ENCODE data around the gene ATP2B2.

ATP2B2 gene

DNA sequence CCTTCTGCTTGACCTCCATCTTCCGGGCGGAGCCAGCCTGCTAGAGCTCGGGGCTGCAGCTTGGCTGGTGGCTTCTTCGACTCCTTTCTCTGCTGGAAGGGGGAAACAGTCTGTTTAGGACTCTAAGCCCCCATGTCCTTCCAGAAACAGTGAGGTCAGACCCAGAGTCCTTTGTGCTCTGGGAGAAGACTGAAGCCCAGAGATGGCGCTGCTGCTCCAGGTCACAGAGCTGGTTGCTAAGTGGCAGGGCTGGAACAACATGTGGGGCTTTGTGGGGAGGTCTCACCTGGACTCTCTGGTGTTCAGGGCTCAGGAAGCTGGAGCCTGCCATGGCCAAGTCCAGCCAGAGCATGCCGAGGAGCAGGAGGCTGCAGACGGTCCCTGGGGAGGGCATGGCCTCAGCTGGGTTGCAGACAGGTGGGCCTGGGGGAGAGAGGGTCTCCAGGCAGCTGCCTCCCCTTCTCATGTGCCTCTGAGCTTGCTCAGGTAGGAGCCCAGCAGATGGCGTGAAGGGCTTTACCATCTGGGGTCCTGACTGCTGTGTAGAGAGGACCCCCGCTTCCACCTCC is 215.5 kb downstream of the ATP2B2 start:
- DNase-seq = no peak

DNA sequence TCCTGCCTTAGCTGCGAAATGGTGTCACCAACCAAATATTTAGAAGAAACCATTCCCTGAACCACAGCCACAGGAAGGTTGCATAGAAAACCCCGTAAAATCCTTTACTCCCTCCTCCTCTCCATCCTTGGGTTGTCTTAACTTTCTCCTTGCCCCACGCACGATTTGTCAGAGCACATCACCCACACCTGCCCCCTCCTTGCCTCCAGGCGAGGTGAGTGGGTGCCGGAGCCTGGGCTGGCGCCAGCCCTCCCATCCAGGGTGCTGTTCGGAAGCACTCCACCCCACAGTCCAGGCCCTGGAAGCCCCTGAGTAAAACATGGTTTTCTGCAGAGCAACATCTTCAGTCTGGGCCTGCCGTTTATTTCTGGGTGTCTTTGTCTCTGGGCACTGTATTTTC is 216.3 kb downstream of the ATP2B2 start:
- no peak for DNase-seq

DNA sequence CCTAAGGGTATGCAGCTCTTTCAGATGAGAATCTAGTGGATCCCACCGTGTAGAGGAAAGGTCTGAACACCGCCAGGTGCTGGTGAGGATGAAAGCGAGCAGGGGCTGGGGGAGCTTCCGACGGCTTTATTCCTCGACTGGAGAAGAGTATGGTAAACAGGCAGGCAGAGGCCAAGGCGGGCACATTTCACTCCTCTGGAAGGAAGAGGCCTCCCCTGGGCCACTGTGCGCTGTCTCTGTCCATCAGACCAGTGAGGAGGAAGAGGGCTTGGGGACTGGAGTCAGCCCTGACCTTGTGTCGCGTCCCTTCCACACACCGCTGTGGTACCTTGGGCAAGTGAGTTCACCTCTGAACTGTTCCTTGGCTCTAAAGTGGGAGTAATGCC is 216.8 kb downstream of the ATP2B2 start:
- DNase-seq = no peak

DNA sequence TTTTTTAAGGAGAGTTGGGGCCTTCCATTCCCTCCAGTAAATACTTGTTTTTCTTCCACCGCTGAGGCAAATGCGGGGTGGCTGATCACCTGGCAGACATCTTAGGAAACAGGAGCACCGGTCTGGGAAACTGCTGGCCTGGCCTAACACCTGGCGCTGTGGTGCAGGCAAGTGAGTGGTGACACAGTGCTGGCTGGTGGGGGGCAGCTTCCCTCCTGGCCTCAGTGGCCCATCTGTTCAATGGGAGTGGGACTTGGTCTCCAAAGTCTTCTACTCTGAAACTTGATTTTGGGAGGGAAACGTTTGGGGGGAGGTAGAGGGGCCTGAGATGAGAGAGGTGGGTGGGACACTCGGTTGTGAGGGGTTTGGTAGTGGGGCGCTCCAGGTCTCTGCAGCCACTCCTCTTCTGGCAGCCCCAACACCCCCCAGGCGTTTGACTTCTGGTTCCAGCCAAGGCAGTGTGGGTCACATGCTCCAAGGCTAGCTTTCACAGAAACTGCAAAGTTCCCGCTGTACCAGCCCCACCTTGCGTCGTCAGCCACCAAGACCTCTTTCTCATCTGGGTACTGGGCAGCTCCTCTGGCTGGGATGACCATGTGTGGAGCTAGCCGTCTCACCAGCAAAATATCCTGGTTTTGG is 217.3 kb downstream of the ATP2B2 start:
- DNase-seq = no peak

DNA sequence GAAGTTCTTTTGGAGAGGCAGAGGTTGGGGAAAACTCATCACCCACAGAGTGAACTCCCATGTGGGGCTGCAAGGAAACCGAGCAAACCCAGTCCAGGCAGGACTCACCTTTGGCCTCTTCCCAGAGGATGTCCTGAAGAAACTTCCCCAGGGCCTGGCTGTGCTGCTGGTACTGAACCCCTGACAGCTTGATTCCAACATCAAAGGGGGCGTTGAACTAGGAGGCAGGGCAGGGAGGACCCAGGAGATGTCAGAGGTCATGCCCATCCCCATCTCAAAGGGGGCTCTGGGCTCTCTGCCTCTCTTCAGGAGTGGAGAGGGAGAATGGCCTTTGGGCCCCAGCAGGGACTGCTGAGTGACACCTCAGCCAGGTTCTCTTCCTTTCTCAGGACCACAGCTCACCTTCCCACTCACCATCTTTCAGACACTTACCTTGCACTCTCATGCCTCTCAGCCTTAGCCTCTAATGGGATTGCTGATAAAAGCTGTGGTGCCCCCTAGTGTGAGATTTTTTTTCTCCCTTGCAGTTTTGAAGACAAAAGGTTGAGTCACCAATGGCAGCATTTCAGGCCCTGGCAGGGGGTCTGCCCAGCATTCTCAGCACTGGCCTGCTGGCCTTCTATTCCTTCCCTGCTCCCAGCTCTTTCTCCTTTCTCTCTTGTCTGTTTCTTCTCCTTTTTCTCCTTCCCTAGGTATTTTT is 218.6 kb downstream of the ATP2B2 start:
- peak; percentile 88 for DNase-seq

DNA sequence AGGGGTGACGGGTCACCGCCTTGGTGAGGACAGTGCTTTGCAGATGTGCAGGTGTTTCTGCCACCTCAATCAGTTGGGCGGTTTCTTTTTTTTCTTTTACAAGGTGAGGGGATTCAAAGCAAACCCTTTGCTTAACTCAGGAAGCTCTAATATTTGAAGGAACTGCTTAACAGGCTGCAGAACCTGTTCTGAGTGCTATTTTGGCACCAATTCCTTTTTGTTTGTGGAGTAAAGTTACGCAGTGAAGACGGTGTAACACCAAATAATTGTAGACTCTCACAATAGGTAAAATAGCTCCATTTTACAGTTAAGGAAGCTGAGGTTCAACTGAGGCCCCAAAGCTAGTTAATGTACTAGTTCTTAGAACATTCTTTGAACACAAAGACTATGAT is 219.3 kb downstream of the ATP2B2 start:
- no peak for DNase-seq

DNA sequence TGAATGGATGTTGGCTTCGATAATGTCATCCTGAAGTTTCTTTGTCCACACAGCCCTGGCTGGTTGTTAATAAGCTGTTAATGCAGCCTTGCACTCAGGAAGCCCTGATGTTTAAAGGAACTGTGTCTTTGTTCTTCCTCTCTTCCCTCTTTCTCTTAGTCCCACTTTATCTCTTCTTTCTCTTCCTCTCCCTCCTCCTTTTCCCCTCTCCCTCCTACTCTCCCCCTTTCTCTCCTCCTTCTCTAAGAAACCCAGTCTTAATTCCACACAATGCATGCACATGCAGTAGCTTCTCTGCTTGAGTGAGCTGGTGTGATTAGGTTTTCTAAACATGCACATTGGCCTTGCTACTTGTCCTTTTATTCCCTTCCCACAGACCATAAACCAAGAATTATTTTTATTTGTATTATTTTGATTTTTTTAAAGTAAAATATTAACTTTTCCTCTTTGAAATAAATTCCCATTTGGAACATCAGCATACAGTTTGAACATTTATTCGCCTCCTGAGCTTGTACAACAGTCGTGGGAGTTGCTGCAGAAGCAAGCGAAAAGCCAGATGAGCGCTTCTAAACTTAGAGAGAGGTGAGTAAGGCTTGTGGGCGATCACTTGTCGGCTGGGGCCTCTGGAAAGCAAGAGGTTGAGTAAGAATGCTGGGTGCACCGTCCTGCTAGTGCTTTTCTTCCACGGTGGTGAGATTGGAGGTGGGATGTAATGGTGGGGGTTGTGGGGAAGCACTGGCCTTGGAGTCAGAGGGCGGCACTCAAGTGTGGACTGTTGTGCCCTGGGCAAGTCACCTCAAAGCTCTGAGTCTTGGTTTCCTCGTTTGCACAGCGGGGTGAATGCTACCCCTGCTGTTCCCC is 219.9 kb downstream of the ATP2B2 start:
- DNase-seq = peak; percentile 89

DNA sequence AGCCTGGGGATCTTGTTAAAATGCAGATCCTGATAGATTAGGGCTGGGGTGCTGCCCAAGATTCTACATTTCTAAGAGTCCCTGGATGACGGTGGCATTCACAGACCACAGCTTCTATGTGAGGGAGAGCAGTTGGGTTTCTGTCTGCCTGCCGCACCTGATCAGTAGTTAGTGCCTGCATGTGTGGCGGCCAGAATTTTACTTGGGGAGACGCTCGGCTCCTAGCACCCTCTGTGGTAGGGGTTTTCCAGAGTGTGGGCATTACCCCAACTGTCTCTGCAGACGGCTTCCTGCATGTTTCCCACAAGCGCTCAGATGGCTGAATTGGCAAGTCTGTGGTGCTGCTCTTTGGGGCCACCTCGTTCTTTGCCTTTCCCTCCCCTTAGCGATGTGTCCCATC is 220.9 kb downstream of the ATP2B2 start:
- no peak for DNase-seq

DNA sequence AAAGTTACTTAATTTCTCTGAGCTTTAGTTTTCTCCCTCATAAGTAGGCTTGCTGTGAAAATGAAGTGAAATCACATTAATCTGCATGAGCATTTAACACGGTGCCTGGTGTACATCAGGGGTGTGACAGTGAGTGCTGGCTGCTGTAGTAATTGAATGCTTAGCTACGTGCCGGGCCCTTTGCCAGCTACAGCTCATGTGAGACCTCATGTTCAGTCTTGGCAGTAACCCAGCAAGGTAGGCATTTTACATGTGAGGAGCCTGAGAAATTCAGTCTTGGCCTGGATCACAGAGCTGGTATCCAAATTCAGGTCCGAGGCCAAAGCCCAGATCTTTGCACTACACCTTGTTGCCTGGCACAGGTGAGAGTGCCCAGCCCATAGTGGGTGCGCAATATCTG is 221.7 kb downstream of the ATP2B2 start:
- no peak for DNase-seq

DNA sequence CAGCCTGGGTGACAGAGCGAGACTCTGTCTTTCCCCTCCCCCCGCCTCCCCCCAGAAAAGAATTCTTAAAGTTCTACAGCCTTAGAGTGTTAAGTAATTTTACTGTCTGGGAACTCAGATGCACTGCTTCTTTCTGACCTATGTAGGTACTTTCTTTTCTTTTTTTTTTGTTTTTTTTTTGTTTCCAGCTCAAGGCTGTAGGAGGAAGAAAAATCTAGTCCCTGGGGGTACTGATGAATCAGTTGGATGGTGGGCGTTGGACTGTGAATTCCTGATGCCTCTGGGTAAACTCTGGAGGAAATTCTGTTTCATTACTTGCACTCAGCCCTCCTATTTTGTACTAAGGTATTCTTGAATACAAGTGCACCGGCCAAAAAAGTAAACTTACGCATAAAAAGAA is 223.4 kb downstream of the ATP2B2 start:
- DNase-seq = peak; percentile 33

DNA sequence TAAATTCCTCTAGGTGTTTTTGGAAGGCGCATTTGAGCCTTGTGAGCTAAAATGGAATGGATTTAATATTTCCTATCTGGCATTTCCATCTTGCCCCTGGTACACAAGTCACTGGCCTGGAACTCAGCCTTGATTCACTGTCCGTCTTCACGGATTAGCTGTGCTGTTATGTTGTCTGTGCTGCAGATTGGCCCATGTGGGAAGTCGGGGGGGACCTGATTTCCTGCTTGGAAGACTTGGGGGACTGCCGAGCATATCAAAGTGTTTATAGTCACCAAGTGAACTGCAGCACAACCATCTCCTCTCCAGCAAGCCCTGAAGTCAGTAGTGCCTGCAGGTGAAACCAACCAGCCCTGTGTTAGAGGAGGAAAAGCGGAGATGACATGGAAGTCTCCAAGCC is 224.8 kb downstream of the ATP2B2 start:
- DNase-seq = no peak

DNA sequence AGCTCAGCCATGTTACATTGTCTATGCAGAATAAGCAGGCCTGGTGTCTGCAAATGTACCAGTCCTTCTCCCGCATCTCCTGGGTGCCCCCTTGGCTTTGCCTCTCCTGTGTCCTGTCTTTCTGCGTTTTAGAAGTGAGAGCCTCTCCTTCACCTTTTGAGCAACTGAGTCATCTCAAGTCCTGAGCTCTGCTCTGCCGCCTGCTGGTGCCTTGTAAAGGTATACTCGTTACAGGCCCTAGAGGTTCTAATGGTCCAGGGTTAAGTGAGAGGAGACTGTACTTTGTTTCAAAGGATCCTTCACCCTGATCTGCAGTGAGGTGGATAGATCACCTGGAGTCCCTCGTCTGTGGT is 225.2 kb downstream of the ATP2B2 start:
- DNase-seq = no peak

DNA sequence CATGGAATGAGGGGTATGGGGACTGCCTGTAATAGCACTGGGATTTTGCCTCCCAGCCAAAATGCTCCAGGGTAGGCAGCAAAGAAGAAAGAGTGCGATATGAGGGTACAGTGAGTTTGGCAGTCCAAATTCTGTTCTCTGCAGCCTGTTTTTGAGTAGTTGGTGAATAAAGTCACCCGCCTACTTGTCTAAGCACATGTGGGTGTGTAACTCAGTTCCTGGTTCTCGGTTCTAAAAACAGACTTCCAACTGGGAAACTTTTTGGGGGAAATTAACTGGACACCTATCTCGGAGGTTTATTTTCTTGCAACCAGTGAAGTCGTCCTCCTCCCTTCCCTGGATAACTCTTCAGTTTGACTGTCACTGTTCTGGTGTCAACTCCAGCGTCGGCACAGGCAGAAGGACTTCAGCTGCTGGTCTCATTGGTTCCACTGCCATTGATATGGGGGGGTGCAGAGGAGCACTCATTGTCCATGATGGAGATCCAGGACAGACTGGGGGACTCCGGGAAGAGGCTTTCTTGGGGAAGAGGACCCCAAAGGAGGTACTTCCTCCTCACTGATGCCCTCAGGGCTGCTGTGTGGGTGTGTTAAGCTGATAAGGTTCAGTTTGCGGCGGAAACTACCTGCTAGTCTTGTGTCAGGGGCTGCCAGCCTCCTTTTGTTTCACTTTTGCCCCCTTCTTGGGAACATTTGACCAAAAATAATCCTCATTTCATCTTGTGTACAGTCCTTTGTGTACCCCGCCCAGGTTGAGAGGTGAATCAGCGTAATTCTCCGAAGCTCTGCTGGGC is 225.8 kb downstream of the ATP2B2 start:
- no peak for DNase-seq

DNA sequence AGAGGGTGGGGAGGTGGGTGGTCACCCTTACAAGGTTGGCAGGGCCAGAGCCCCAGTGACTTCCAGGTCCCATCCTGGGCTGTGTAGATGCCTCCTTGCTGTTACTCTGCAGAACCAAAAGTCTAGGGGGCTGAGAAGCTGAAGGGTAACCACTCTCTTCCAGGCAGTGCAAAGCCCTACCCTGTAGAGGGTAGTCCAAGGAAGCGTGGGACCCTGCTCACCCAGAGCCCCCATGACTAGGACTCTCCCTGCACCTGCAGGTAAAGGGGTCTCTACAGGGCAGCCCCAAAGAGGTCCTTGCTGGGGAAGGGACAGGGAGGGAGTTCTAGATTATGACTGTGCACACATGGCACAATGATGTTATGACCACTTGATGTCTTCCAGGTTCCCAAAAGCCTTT is 226.9 kb downstream of the ATP2B2 start:
- no peak for DNase-seq

DNA sequence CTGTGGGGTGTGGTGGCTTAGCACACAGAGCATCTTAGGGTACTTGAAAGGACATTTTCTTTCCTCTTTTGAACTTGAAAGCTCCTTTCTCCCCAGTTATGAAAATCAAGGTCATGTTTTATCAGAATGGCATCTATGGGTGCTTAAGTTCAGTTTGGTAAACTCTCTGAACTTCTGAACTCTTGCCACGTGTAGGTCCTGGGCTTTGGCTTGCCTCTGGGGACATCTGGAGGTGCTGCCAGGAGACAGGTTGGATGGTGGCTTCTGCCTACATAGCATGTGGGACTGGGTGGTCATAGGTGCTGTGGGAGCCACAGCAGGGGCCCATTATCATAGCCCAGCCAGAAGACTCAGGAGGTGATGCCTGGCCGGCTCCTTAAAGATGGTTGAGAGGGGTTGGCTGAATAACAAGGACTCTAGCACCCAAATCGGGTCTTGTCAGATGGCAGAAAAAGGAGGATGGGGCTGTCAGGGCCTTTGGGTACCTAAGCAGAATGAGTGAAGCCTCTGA is 228.2 kb downstream of the ATP2B2 start:
- DNase-seq = no peak

DNA sequence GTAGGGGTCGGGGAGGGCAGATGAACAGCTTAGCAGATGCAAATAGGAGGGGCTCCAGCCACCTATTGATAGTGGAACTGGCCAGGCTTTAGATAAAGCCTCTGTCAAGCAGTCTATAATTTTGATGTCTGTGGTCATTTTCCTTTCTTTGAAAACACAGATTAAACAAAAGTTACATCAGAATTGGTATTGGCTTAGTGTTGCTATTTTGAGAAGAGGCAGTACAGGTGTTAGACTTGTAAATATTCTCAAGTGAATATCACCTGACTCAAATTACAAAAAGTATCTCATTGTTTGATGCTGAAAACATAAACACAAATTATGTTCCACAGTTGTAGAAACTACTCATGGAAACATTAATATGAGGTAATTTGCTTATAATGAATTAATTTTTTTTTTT is 230.8 kb downstream of the ATP2B2 start:
- no peak for DNase-seq

Data from kidney glomerular epithelial cell (primary cell).